SK-N-SH treated with all-trans-retinoic acid at 6 μM for 48 hours (cell line): ENCODE measurements around the gene IL6.

Source experiments
- ARNTL ChIP-seq: fragments of 450-650 bp; formaldehyde crosslinking; IDR thresholded peaks from 2 replicates; pipeline ENCODE4 v1.5.0; 2020; ENCODE audit warnings: low read depth, mild to moderate bottlenecking, moderate library complexity, borderline replicate concordance
- GLIS3 ChIP-seq: fragments of 250-450 bp; sonication (Bioruptor Pico); IDR thresholded peaks from 2 replicates; pipeline ENCODE4 v1.5.0; 2020; ENCODE audit warnings: mild to moderate bottlenecking, moderate library complexity
- OSR1 ChIP-seq: fragments of 250-450 bp; sonication (Bioruptor Pico); IDR thresholded peaks from 2 replicates; pipeline ENCODE4 v1.8.0; 2022; ENCODE audit warnings: moderate library complexity, mild to moderate bottlenecking, inconsistent platforms
- PATZ1 ChIP-seq: fragments of 250-450 bp; sonication (Bioruptor Pico); IDR thresholded peaks from 2 replicates; pipeline ENCODE4 v1.8.0; 2020; ENCODE audit warnings: mild to moderate bottlenecking, moderate library complexity, borderline replicate concordance
- RARB ChIP-seq: fragments of 250-450 bp; sonication (Bioruptor Pico); IDR thresholded peaks from 2 replicates; pipeline ENCODE4 v1.8.0; 2021; ENCODE audit warnings: mild to moderate bottlenecking, moderate library complexity
- ZC3H10 ChIP-seq: fragments of 250-450 bp; sonication (Bioruptor Pico); IDR thresholded peaks from 2 replicates; pipeline ENCODE4 v1.5.1; 2021; ENCODE audit warnings: mild to moderate bottlenecking, moderate library complexity
- ZFP3 ChIP-seq: fragments of 250-450 bp; sonication (Bioruptor Pico); IDR thresholded peaks from 2 replicates; pipeline ENCODE4 v1.5.0; 2020; ENCODE audit warnings: mild to moderate bottlenecking, moderate library complexity
- TF ChIP-seq, protein P1 (sequence below): fragments of 250-450 bp; sonication (Bioruptor Pico); IDR thresholded peaks from 2 replicates; pipeline ENCODE4 v1.5.1; 2020; ENCODE audit warnings: low read depth, mild to moderate bottlenecking, moderate library complexity
- TF ChIP-seq, protein P2 (sequence below): fragments of 250-450 bp; sonication (Bioruptor Pico); IDR thresholded peaks from 2 replicates; pipeline ENCODE4 v1.5.1; 2021; ENCODE audit warnings: mild to moderate bottlenecking, moderate library complexity

GRCh38 chr7:22730066-22730710 lies 3.2 kb downstream of the IL6 start:
- TF ChIP-seq ZC3H10, result no peak
- TF ChIP-seq ARNTL (CRISPR knock-in tag), result no peak
- no peak for TF ChIP-seq PATZ1 (CRISPR knock-in tag)
- no peak for TF ChIP-seq OSR1 (CRISPR knock-in tag)
- no peak for TF ChIP-seq ZFP3
- TF ChIP-seq, protein P1, sequence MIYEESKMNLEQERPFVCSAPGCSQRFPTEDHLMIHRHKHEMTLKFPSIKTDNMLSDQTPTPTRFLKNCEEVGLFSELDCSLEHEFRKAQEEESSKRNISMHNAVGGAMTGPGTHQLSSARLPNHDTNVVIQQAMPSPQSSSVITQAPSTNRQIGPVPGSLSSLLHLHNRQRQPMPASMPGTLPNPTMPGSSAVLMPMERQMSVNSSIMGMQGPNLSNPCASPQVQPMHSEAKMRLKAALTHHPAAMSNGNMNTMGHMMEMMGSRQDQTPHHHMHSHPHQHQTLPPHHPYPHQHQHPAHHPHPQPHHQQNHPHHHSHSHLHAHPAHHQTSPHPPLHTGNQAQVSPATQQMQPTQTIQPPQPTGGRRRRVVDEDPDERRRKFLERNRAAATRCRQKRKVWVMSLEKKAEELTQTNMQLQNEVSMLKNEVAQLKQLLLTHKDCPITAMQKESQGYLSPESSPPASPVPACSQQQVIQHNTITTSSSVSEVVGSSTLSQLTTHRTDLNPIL (CRISPR knock-in tag), result no peak
- TF ChIP-seq, protein P2, sequence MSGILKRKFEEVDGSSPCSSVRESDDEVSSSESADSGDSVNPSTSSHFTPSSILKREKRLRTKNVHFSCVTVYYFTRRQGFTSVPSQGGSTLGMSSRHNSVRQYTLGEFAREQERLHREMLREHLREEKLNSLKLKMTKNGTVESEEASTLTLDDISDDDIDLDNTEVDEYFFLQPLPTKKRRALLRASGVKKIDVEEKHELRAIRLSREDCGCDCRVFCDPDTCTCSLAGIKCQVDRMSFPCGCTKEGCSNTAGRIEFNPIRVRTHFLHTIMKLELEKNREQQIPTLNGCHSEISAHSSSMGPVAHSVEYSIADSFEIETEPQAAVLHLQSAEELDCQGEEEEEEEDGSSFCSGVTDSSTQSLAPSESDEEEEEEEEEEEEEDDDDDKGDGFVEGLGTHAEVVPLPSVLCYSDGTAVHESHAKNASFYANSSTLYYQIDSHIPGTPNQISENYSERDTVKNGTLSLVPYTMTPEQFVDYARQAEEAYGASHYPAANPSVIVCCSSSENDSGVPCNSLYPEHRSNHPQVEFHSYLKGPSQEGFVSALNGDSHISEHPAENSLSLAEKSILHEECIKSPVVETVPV (CRISPR knock-in tag), result no peak
- no peak for TF ChIP-seq GLIS3
- no peak for TF ChIP-seq RARB (CRISPR knock-in tag)
